Skeletal muscle tissue (tissue), 4 donors: Measurements from ENCODE around the gene ITPK1. TPM values are rescaled to one million over a fixed set of nuclear protein-coding genes. Genes with fewer than 3 reads are reported as not detected.

Experiments used
- H3K27ac ChIP-seq: one replicate; pipeline ENCODE4 v1.7.0; 2013; ENCODE audit warnings: mild to moderate bottlenecking, low read depth, low read length, inconsistent platforms
- H3K27me3 ChIP-seq, 3 donors: one replicate each; pipeline ENCODE4 v1.7.0; 2013; ENCODE audit warnings: low read length in 3 of 3; ENCODE audit not compliant: control insufficient read depth in 3 of 3, insufficient read depth in 3 of 3
- H3K36me3 ChIP-seq, 3 donors: one replicate each; pipeline ENCODE4 v1.7.0; 2013; ENCODE audit warnings: low read length in 3 of 3; ENCODE audit not compliant: control insufficient read depth in 3 of 3, insufficient read depth in 3 of 3
- H3K4me1 ChIP-seq, 3 donors: one replicate each; pipeline ENCODE4 v1.7.0; 2013; ENCODE audit warnings: low read length in 3 of 3, mild to moderate bottlenecking in 3 of 3; ENCODE audit not compliant: control insufficient read depth in 3 of 3, insufficient read depth in 3 of 3
- H3K4me3 ChIP-seq, 3 donors: one replicate each; pipeline ENCODE4 v1.7.0; 2013; ENCODE audit warnings: low read length in 3 of 3
- H3K9ac ChIP-seq, 3 donors: one replicate each; pipeline ENCODE4 v1.7.0; 2013; ENCODE audit warnings: low read length in 3 of 3, mild to moderate bottlenecking in 3 of 3, moderate library complexity in 2 of 3, low read depth in 1 of 3
- H3K9me3 ChIP-seq, 3 donors: one replicate each; pipeline ENCODE4 v1.7.0; 2013; ENCODE audit warnings: low read length in 3 of 3; ENCODE audit not compliant: control insufficient read depth in 3 of 3
- total RNA-seq: library from RNA; depleted of rRNA; stranded (reverse); fragments of >200 nt; gene quantifications from one replicate; pipeline ENCODE4 v1.2.3, GENCODE V29; 2014
- donor health status: Osteomylitis.

Gene ITPK1
- total RNA-seq, 1 donor from 2014 or later = 4.7 TPM

DNA sequence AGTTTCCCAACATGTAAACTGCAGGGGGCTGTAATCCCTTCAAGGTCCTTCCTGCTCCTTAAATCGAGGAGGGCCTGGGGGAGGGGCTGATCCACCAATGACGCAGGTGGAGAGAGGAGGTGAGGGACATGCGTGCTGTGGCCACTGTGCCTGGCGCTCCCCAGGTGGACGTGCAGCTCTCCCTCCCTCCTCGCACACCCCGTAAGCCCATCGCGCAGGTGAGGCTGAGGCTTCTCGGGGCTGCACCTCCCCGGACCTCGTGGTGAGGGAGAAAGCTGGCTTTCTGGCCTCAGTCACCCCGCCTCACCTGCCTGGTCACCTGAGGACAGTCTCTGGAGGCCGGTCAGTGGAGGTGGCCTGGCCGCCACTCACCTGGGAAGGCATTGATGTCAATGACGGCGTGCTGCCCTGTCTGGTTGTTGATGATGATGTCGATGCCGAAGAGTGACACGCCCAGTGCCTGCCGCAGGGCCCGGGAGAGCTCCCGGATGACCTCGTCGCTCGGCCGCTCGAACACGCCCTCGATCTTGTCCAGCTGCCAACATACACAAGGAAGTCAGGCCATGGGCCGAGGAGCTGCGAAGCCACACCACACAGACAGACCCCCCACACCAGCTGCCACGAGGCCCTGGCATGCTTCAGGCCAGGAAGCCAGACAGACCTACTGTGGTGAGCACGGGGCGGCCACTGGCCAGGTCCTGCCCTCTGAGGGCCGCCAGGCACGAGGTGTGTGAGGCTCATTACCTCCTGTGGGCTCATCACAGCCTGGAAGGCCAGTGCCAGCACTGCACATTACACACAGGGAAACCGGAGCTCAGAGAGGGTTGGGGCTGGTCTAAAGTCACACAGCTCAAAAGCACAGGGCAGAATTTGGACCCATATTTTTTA lies 169.5 kb downstream of the ITPK1 start:
- no peaks in the 10 kb centered on the region for H3K9me3 ChIP-seq
- H3K36me3 ChIP-seq = peaks cover 20 to 27% (median 26%) of the 10 kb centered on the region in 3 donors
- no peak overlapping the region for H3K4me3 ChIP-seq
- no peaks in the 10 kb centered on the region for H3K27me3 ChIP-seq
- peaks cover 6 to 13% (median 13%) of the 10 kb centered on the region in 3 donors for H3K4me1 ChIP-seq
- H3K27ac ChIP-seq = no peak overlapping the region
- no peak overlapping the region for H3K9ac ChIP-seq

- no peaks in the 10 kb centered on the region for H3K27me3 ChIP-seq
- H3K4me3 ChIP-seq = no peak overlapping the region
- no peaks in the 10 kb centered on the region for H3K9me3 ChIP-seq
- H3K36me3 ChIP-seq = peaks cover 21 to 27% (median 22%) of the 10 kb centered on the region in 3 donors
- H3K27ac ChIP-seq = no peak overlapping the region
- peaks cover 6 to 12% (median 9%) of the 10 kb centered on the region in 3 donors for H3K4me1 ChIP-seq
- H3K9ac ChIP-seq = no peak overlapping the region
Observed at GRCh38 chr14:92945544-92945943, 170.2 kb downstream of the ITPK1 start.

GRCh38 chr14:92944976-92945375 lies 170.7 kb downstream of the ITPK1 start:
- Histone ChIP-seq H3K4me1 (peaks cover 3 to 9% (median 6%) of the 10 kb centered on the region in 3 donors), H3K27ac (no peak overlapping the region), H3K9ac (no peak overlapping the region), H3K36me3 (peaks cover 20 to 27% (median 21%) of the 10 kb centered on the region in 3 donors), H3K4me3 (no peak overlapping the region), H3K9me3 (no peaks in the 10 kb centered on the region), H3K27me3 (no peaks in the 10 kb centered on the region)

- Histone ChIP-seq H3K27me3 (no peaks in the 10 kb centered on the region), H3K36me3 (peaks cover 19 to 27% (median 21%) of the 10 kb centered on the region in 3 donors), H3K9ac (no peak overlapping the region), H3K4me1 (peaks cover 3 to 9% (median 6%) of the 10 kb centered on the region in 3 donors), H3K27ac (no peak overlapping the region), H3K4me3 (no peak overlapping the region), H3K9me3 (no peaks in the 10 kb centered on the region)
Observed at GRCh38 chr14:92943855-92944570, 171.7 kb downstream of the ITPK1 start.

DNA sequence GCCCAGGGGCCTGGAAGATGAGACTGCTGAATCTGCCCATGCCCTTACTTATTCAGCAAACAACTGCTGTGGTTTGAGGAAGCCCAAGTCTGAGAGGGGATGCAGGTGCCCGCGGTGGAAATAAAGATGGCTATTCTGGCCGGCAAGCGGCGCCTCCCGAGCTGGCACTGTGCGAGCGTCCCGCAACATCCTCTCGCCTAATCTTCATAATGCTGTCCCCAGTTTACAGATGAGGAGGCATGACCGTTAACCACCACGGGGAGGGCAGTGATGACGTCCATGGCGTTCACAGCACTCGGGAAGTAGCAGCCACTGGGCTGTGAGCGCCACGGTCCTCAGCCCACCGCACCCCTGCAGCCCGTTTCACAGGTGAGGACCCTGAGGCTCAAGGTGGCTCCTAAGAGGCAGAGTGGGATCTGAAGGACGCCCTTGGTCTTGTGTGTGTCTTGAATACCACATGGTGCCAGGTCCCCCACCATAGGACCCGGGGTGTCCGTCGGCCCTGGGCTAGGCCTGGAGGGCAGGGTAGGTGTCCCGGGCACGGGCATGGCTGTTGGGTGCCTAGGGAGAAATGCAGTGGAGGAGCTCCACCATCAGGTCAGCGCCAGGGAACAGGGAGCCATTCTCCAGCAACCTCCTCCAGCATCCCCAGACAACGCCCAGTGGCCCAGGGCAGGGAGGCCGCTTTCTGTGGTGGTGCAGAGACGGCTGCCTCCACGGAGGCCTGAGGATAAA lies 172.6 kb downstream of the ITPK1 start:
- H3K36me3 ChIP-seq = peaks cover 19 to 24% (median 19%) of the 10 kb centered on the region in 3 donors
- no peaks in the 10 kb centered on the region for H3K9me3 ChIP-seq
- peaks cover 3 to 9% (median 6%) of the 10 kb centered on the region in 3 donors for H3K4me1 ChIP-seq
- H3K4me3 ChIP-seq = no peak overlapping the region
- no peak overlapping the region for H3K9ac ChIP-seq
- no peak overlapping the region for H3K27ac ChIP-seq
- H3K27me3 ChIP-seq = no peaks in the 10 kb centered on the region

DNA sequence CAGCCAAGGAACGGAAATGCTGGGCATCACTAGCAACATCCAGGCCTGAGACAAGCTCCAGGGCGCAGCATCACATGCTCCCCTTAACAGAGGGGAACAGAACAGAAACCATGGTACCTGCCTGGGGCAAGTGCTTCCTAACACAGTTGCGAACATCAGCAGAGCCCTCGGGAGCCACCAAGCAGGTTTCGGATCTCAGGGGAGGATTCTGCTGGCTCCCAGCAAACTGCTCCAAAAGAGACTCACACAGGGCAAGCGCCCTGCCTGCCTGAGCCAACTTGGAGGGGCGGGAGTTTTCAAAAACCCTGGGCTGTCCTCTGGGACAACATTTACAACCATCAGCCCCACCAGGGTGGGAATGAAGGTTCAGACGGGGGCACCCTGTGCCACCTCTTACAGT lies 173.1 kb downstream of the ITPK1 start:
- Histone ChIP-seq H3K4me3 (no peak overlapping the region), H3K4me1 (peaks cover 3 to 9% (median 6%) of the 10 kb centered on the region in 3 donors), H3K36me3 (peaks cover 17 to 21% (median 19%) of the 10 kb centered on the region in 3 donors), H3K9ac (no peak overlapping the region), H3K27ac (no peak overlapping the region), H3K27me3 (no peaks in the 10 kb centered on the region), H3K9me3 (no peaks in the 10 kb centered on the region)

- Histone ChIP-seq H3K27ac (no peak overlapping the region), H3K36me3 (peaks cover 17 to 21% (median 19%) of the 10 kb centered on the region in 3 donors), H3K9me3 (no peaks in the 10 kb centered on the region)
Observed at GRCh38 chr14:92942136-92942535, 173.6 kb downstream of the ITPK1 start.

GRCh38 chr14:92941531-92941930 lies 174.2 kb downstream of the ITPK1 start:
- H3K27ac ChIP-seq = no peak overlapping the region
- H3K27me3 ChIP-seq = no peaks in the 10 kb centered on the region
- H3K9me3 ChIP-seq = no peaks in the 10 kb centered on the region
- H3K4me1 ChIP-seq = peaks cover 3 to 6% (median 3%) of the 10 kb centered on the region in 3 donors
- H3K36me3 ChIP-seq = peaks cover 17 to 21% (median 19%) of the 10 kb centered on the region in 3 donors
- H3K4me3 ChIP-seq = no peak overlapping the region
- H3K9ac ChIP-seq = no peak overlapping the region

More at GRCh38 chr14:92942136-92942535, 173.6 kb downstream of the ITPK1 start:
- H3K27me3 ChIP-seq = no peaks in the 10 kb centered on the region
- H3K4me1 ChIP-seq = peaks cover 3 to 9% (median 6%) of the 10 kb centered on the region in 3 donors
- no peak overlapping the region for H3K4me3 ChIP-seq
- H3K9ac ChIP-seq = no peak overlapping the region

DNA sequence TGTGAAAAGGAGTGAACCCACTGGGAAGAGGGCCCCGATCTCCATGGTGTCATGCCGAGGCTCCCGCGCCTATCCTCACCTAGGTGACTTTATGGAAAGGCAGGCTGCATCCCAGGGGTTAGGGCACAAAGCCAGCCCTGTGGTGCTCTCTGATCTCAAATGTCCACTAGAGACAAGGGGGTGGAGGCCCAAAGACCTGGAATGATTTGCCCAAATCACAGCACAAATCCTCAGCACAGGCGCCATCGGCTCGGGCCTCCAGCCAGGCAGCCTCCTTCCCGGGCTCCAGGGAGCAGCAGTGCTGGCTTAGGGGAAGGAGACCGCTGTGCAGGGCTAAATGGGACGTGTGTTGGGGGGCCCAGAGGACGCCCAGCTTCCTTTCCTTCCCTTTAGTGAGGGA lies 175.2 kb downstream of the ITPK1 start:
- H3K27ac ChIP-seq = no peak overlapping the region
- no peaks in the 10 kb centered on the region for H3K4me1 ChIP-seq
- H3K9ac ChIP-seq = no peak overlapping the region
- H3K36me3 ChIP-seq = peaks cover 15 to 21% (median 19%) of the 10 kb centered on the region in 3 donors
- no peaks in the 10 kb centered on the region for H3K9me3 ChIP-seq
- no peaks in the 10 kb centered on the region for H3K27me3 ChIP-seq
- no peak overlapping the region for H3K4me3 ChIP-seq
